ENCODE measurements around the gene SLC25A33. TPM values are rescaled to one million over a fixed set of nuclear protein-coding genes. Genes with fewer than 3 reads are reported as not detected.
"Not testable (repeated sequence)": the region's sequence is repeated elsewhere in the genome, so short reads cannot be mapped to it uniquely, and the experiment has no call there.

Gene SLC25A33
- total RNA-seq, 1 experiment from 2014 or later = 11.8 TPM

- H3K27ac ChIP-seq (ENCODE audit: low read length) = no peak overlapping the region
- TF ChIP-seq EZH2phosphoT487 (IDR thresholded peaks at IDR 0.05; ENCODE audit: borderline replicate concordance, low read length) (no peak), EZH2 (IDR thresholded peaks at IDR 0.05; ENCODE audit: low read length, unreplicated experiment) (no peak)
- TF ChIP-seq, protein P1, sequence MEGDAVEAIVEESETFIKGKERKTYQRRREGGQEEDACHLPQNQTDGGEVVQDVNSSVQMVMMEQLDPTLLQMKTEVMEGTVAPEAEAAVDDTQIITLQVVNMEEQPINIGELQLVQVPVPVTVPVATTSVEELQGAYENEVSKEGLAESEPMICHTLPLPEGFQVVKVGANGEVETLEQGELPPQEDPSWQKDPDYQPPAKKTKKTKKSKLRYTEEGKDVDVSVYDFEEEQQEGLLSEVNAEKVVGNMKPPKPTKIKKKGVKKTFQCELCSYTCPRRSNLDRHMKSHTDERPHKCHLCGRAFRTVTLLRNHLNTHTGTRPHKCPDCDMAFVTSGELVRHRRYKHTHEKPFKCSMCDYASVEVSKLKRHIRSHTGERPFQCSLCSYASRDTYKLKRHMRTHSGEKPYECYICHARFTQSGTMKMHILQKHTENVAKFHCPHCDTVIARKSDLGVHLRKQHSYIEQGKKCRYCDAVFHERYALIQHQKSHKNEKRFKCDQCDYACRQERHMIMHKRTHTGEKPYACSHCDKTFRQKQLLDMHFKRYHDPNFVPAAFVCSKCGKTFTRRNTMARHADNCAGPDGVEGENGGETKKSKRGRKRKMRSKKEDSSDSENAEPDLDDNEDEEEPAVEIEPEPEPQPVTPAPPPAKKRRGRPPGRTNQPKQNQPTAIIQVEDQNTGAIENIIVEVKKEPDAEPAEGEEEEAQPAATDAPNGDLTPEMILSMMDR (conservative IDR thresholded peaks at IDR 0.05; ENCODE audit: low read depth, low read length) = no peak
- no peaks in the 10 kb centered on the region for H3K4me1 ChIP-seq (ENCODE audit: insufficient read depth, low read length)
- intact Hi-C loops (cut with micrococcal nuclease) = no loop called here
- H3K9me2 ChIP-seq (replicated peaks; ENCODE audit: low read length) = no peaks in the 10 kb centered on the region
- ATAC-seq (no peak), DNase-seq (no peak)
- H3K36me3 ChIP-seq (ENCODE audit: low read depth, low read length) = no peaks in the 10 kb centered on the region
- no peaks in the 10 kb centered on the region for H3K79me2 ChIP-seq (ENCODE audit: low read length)
- POLR2A ChIA-PET (ENCODE audit: unreplicated experiment) = interaction anchor here (0.7 kb wide), 1 partner anchor 271 kb away, joined by 3 read pairs; no protein-coding TSS in a partner anchor
- H4K20me1 ChIP-seq (ENCODE audit: low read length) = no peaks in the 10 kb centered on the region
- no peak overlapping the region for H2AFZ ChIP-seq (ENCODE audit: low read length)
- H3F3A ChIP-seq (ENCODE audit: low read length, unreplicated experiment) = no peaks in the 10 kb centered on the region
- no peaks in the 10 kb centered on the region for H3K9me3 ChIP-seq (ENCODE audit: low read length)
- H3K27me3 ChIP-seq (ENCODE audit: low read length) = no peaks in the 10 kb centered on the region
- H3K4me2 ChIP-seq (ENCODE audit: low read length) = no peak overlapping the region
- no TSS peak for BruUV-seq (replicated peaks)
- CTCF ChIA-PET = no interaction called here
- H3K4me3 ChIP-seq (ENCODE audit: low read length) = no peak overlapping the region
- H3K9ac ChIP-seq (ENCODE audit: low read length) = no peak overlapping the region
These were observed 34.1 kb upstream of the SLC25A33 start for GRCh38 chr1:9505143-9505542.

DNA sequence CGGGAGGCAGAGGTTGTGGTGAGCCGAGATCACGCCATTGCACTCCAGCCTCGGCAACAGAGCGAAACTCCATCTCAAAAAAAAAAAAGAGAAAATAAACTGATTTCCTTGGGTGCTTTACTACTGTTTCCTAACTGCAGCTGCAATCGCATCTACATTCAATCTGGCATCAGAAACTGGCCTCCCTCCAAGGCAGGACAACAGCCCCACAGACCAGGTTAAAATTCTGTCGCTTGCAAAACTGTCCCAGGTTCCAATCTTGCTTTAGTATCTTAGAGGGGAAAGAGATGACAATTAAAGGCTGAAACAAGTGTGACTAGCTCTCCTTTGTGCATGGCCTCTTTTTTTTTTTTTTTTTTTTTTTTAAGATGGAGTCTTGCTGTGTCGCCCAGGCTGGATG, 32.4 kb upstream of the SLC25A33 start:
- BruUV-seq (replicated peaks) = no TSS peak
- H3K4me3 ChIP-seq (ENCODE audit: low read length) = no peak overlapping the region
- H2AFZ ChIP-seq (ENCODE audit: low read length) = no peak overlapping the region
- POLR2A ChIA-PET (ENCODE audit: unreplicated experiment) = no interaction called here
- H3K4me1 ChIP-seq (ENCODE audit: insufficient read depth, low read length) = no peaks in the 10 kb centered on the region
- intact Hi-C loops (cut with micrococcal nuclease) = no loop called here
- no peaks in the 10 kb centered on the region for H3K9me2 ChIP-seq (replicated peaks; ENCODE audit: low read length)
- H4K20me1 ChIP-seq (ENCODE audit: low read length) = no peaks in the 10 kb centered on the region
- H3K9me3 ChIP-seq (ENCODE audit: low read length) = no peaks in the 10 kb centered on the region
- no peak overlapping the region for H3K9ac ChIP-seq (ENCODE audit: low read length)
- no peak for DNase-seq
- TF ChIP-seq EZH2 (IDR thresholded peaks at IDR 0.05; ENCODE audit: low read length, unreplicated experiment) = no peak
- TF ChIP-seq EZH2phosphoT487 (IDR thresholded peaks at IDR 0.05; ENCODE audit: borderline replicate concordance, low read length) = no peak
- CTCF ChIA-PET = no interaction called here
- no peak overlapping the region for H3K27ac ChIP-seq (ENCODE audit: low read length)
- H3K27me3 ChIP-seq (ENCODE audit: low read length) = no peaks in the 10 kb centered on the region
- H3K79me2 ChIP-seq (ENCODE audit: low read length) = no peaks in the 10 kb centered on the region
- no peaks in the 10 kb centered on the region for H3F3A ChIP-seq (ENCODE audit: low read length, unreplicated experiment)
- no peaks in the 10 kb centered on the region for H3K36me3 ChIP-seq (ENCODE audit: low read depth, low read length)
- ATAC-seq = no peak
- no peak overlapping the region for H3K4me2 ChIP-seq (ENCODE audit: low read length)

DNA sequence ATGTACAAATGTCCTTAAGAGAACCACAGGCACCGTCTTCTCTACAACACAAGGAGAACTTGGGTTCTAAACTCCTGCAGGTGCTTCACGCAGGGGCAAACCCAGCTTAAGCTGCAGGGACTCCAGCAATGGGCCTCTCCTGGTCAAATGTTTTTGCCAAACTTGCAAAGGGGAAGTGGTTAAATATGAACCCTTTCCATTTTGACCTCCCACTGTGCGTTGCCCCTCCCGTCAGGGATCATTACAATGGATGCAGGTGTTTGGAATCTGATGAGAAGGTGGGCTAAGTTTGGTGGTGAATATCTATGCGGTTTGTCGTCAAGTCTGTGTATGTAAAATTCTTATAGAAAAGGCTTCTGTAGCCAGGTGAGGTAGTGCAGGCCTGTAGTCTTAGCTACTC, 29.1 kb upstream of the SLC25A33 start:
- H3K9ac ChIP-seq (ENCODE audit: low read length) = no peak overlapping the region
- H3K4me2 ChIP-seq (ENCODE audit: low read length) = no peak overlapping the region
- H3F3A ChIP-seq (ENCODE audit: low read length, unreplicated experiment) = no peaks in the 10 kb centered on the region
- no peaks in the 10 kb centered on the region for H3K4me1 ChIP-seq (ENCODE audit: insufficient read depth, low read length)
- no peaks in the 10 kb centered on the region for H3K36me3 ChIP-seq (ENCODE audit: low read depth, low read length)
- no peak overlapping the region for H3K27ac ChIP-seq (ENCODE audit: low read length)
- ATAC-seq (no peak), DNase-seq (no peak)
- no peaks in the 10 kb centered on the region for H3K9me3 ChIP-seq (ENCODE audit: low read length)
- POLR2A ChIA-PET (ENCODE audit: unreplicated experiment) = interaction anchor here (0.6 kb wide), 1 partner anchor 37 kb away, joined by 4 read pairs; no protein-coding TSS in a partner anchor
- CTCF ChIA-PET = no interaction called here
- no peaks in the 10 kb centered on the region for H3K79me2 ChIP-seq (ENCODE audit: low read length)
- no peak overlapping the region for H2AFZ ChIP-seq (ENCODE audit: low read length)
- no peaks in the 10 kb centered on the region for H3K9me2 ChIP-seq (replicated peaks; ENCODE audit: low read length)
- no peaks in the 10 kb centered on the region for H4K20me1 ChIP-seq (ENCODE audit: low read length)
- BruUV-seq (replicated peaks) = no TSS peak
- no peaks in the 10 kb centered on the region for H3K27me3 ChIP-seq (ENCODE audit: low read length)
- TF ChIP-seq EZH2phosphoT487 (IDR thresholded peaks at IDR 0.05; ENCODE audit: borderline replicate concordance, low read length) (no peak), EZH2 (IDR thresholded peaks at IDR 0.05; ENCODE audit: low read length, unreplicated experiment) (no peak)
- TF ChIP-seq, protein P1 (conservative IDR thresholded peaks at IDR 0.05; ENCODE audit: low read depth, low read length) = no peak
- no peak overlapping the region for H3K4me3 ChIP-seq (ENCODE audit: low read length)
- intact Hi-C loops (cut with micrococcal nuclease) = no loop called here

DNA sequence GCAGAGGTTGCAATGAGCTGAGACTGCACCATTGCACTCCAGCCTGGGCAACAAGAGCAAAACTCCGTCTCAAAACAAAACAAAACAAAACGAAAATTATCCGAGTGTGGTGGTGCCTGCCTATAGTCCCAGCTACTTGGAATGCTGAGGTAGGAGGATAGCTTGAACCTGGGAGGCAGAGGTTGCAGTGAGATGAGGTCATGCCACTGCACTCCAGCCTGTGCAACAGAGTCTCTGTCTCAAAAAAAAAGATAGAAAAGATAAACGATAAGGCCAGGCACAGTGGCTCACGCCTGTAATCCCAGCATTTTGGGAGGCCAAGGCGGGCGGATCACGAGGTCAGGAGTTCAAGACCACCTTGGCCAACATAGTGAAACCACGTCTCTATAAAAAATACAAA, 23.7 kb upstream of the SLC25A33 start:
- H4K20me1 ChIP-seq (ENCODE audit: low read length); H3K9me2 ChIP-seq (replicated peaks; ENCODE audit: low read length); H3K4me2 ChIP-seq (ENCODE audit: low read length); H3K27ac ChIP-seq (ENCODE audit: low read length); DNase-seq; intact Hi-C loops (cut with micrococcal nuclease); H3K4me3 ChIP-seq (ENCODE audit: low read length); H3K9ac ChIP-seq (ENCODE audit: low read length); CTCF ChIA-PET; POLR2A ChIA-PET (ENCODE audit: unreplicated experiment); ATAC-seq; H3K36me3 ChIP-seq (ENCODE audit: low read depth, low read length); H3K9me3 ChIP-seq (ENCODE audit: low read length); H2AFZ ChIP-seq (ENCODE audit: low read length); BruUV-seq (replicated peaks); H3F3A ChIP-seq (ENCODE audit: low read length, unreplicated experiment); H3K27me3 ChIP-seq (ENCODE audit: low read length); H3K79me2 ChIP-seq (ENCODE audit: low read length); H3K4me1 ChIP-seq (ENCODE audit: insufficient read depth, low read length): not testable (repeated sequence)

Data from PC-3 (cell line).